Spleen (tissue), 13 donors: ENCODE measurements around the gene SDS. TPM values are rescaled to one million over a fixed set of nuclear protein-coding genes. Genes with fewer than 3 reads are reported as not detected.

Experiments
- DNase-seq: peaks from one replicate; pipeline ENCODE4 v3.0.0-alpha.2; 2020
- H3K27ac ChIP-seq, 8 donors: fragments of 200-600 bp; sonication (generic) in 7 of 8; 1 replicate in 4 of 8; 2 replicates in 4 of 8; pipeline versions ENCODE4 v1.5.0 to v1.8.0; 2016 to 2021; ENCODE audit warnings: inconsistent platforms in 4 of 8, mild to moderate bottlenecking in 4 of 8, moderate library complexity in 1 of 8
- H3K27me3 ChIP-seq, 7 donors: fragments of 200-600 bp; sonication (generic) in 6 of 7; replicated peaks in 1 of 7; 1 replicate in 4 of 7; 2 replicates in 3 of 7; pipeline versions ENCODE4 v1.5.0 to v1.8.0; 2016 to 2021; ENCODE audit warnings: inconsistent platforms in 3 of 7, mild to moderate bottlenecking in 1 of 7
- H3K36me3 ChIP-seq, 6 donors: fragments of 200-600 bp; sonication (generic) in 5 of 6; 1 replicate in 4 of 6; 2 replicates in 2 of 6; pipeline versions ENCODE4 v1.5.0 to v1.8.0; 2016 to 2021; ENCODE audit warnings: inconsistent platforms in 2 of 6
- H3K4me1 ChIP-seq, 6 donors: fragments of 200-600 bp; sonication (generic) in 5 of 6; 1 replicate in 3 of 6; 2 replicates in 3 of 6; pipeline versions ENCODE4 v1.5.0 to v1.8.0; 2016 to 2021; ENCODE audit warnings: inconsistent platforms in 3 of 6
- H3K4me3 ChIP-seq, 8 donors: fragments of 200-600 bp; sonication (generic) in 7 of 8; 1 replicate in 4 of 8; 2 replicates in 4 of 8; pipeline versions ENCODE4 v1.5.0 to v1.8.0; 2016 to 2021; ENCODE audit warnings: inconsistent platforms in 4 of 8, mild to moderate bottlenecking in 4 of 8, moderate library complexity in 2 of 8
- H3K9me3 ChIP-seq, 8 donors: fragments of 200-600 bp; sonication (generic) in 7 of 8; 1 replicate in 4 of 8; 2 replicates in 4 of 8; pipeline versions ENCODE4 v1.5.0 to v1.8.0; 2016 to 2021; ENCODE audit warnings: inconsistent platforms in 4 of 8
- CTCF ChIP-seq, 11 experiments: fragments of 200-600 bp in 7 of 11; fragments of 450-650 bp in 4 of 11; sonication (generic) in 4 of 11; IDR thresholded peaks in 8 of 11; conservative IDR thresholded peaks in 3 of 11; 1 replicate in 7 of 11; 2 replicates in 4 of 11; pipeline versions ENCODE4 v1.4.0 to v1.8.0; 2016 to 2021; ENCODE audit warnings: antibody characterized with exemption in 11 of 11, inconsistent platforms in 4 of 11, mild to moderate bottlenecking in 1 of 11
- POLR2A ChIP-seq, 3 donors: fragments of 450-650 bp; IDR thresholded peaks; one replicate each; pipeline ENCODE4 v1.5.1; 2017; ENCODE audit warnings: antibody characterized with exemption in 3 of 3, mild to moderate bottlenecking in 1 of 3
- POLR2AphosphoS5 ChIP-seq, 3 donors: sonication (generic); formaldehyde crosslinking; IDR thresholded peaks; one replicate each; pipeline ENCODE4 v1.5.1; 2017; ENCODE audit warnings: antibody characterized with exemption in 3 of 3
- WGBS, 5 donors: extraction: QIAGEN DNeasy Blood & Tissue Kit in 3 of 5; methylation state at CpG; one replicate each; pipeline versions ENCODE4 v1.1.5 to v1.1.7; 2013 to 2018; 5-methylcytosine and 5-hydroxymethylcytosine counted together
- intact Hi-C: fragments of 100-400 bp; cut with DNase I; formaldehyde crosslinking; loops from one replicate; pipeline ENCODE4 v1.15.0; 2023; ENCODE audit warnings: low total_unique reads
- long read RNA-seq, 2 donors: transcript quantifications; one replicate each; lab custom pipeline, GENCODE V29; 2026
- polyA plus RNA-seq, 3 donors: library from polyadenylated mRNA; stranded (reverse); fragments of 200-250 nt; gene quantifications; one replicate each; pipeline ENCODE4 v1.2.1, GENCODE V29; 2013
- total RNA-seq, 7 donors: library from RNA; depleted of rRNA in 3 of 7; stranded (reverse); fragments of >200 nt in 3 of 7; fragmentation: NEBNext Ultra II Directional in 4 of 7; extraction: Animal tissue kit (Norgen Biotek cat#: 25700) in 4 of 7; gene quantifications; one replicate each; pipeline versions ENCODE4 v1.1.0 to v1.2.1, GENCODE V29; 2016 to 2021
- donor health status: healthy with polysubstance abuse.
- donor health status: DM: no; HTN: no; CAD: no; lungs with moderate emphysema.
- donor health status: DM: no; HTN: no; CAD: no.
- donor health status: Bipolar disorder and iron deficiency.
- donor health status: healthy.
- donor health status: DM: no; HTN: no; CAD: no.
- donor health status: DM: yes; HTN: yes; CAD: no.

SDS gene, protein sequence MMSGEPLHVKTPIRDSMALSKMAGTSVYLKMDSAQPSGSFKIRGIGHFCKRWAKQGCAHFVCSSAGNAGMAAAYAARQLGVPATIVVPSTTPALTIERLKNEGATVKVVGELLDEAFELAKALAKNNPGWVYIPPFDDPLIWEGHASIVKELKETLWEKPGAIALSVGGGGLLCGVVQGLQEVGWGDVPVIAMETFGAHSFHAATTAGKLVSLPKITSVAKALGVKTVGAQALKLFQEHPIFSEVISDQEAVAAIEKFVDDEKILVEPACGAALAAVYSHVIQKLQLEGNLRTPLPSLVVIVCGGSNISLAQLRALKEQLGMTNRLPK
- total RNA-seq (1 to 10 TPM in 2 of 7 donors, under 1 TPM in 4, not detected in 1; 0.61 to 3.4 (median 0.94) TPM), polyA plus RNA-seq (1 to 10 TPM; 1.2 to 3.5 (median 1.7) TPM)
- long read RNA-seq, donor 1, partial matches to known transcripts, result 0 of 9 reads
- long read RNA-seq, donor 1, other reads (novel, unspliced or antisense), result 9 of 9 reads
- long read RNA-seq, donor 2, result 0 reads

GRCh38 chr12:113403435-113404415, at the start of gene SDS:
SDS (minus strand) TSS chr12:113403887; CDS start chr12:113399708, 4,179 bp downstream.
- H3K4me3 ChIP-seq, result peak within 1 kb of the TSS in 1 of 8 donors; percentile 11
- TF ChIP-seq POLR2AphosphoS5 (IDR thresholded peaks at IDR 0.05) (no peak), CTCF (IDR thresholded peaks at IDR 0.05 in 8 of 11, conservative IDR thresholded peaks at IDR 0.05 in 3 of 11) (no peak), POLR2A (IDR thresholded peaks at IDR 0.05) (no peak)
- peaks cover 0 to 14% (median 0%) of the 10 kb centered on the region in 6 donors for H3K4me1 ChIP-seq
- intact Hi-C loops, result no loop called here
- 23 to 40% (median 26%) methylated on average over 13 to 14 of the region's 14 CpGs for WGBS, 5 donors
- no peaks in the 10 kb centered on the region for H3K36me3 ChIP-seq
- peaks cover 0 to 45% (median 8%) of the 10 kb centered on the region in 7 donors for H3K27me3 ChIP-seq
- H3K9me3 ChIP-seq, result no peaks in the 10 kb centered on the region
- peak within 1 kb of the TSS in 1 of 8 donors; percentile 4 for H3K27ac ChIP-seq
- DNase-seq, result no peak

GRCh38 chr12:113453330-113453729, 49.6 kb upstream of the SDS start:
- Histone ChIP-seq H3K36me3 (no peaks in the 10 kb centered on the region), H3K27me3 (peaks cover 0 to 59% (median 0%) of the 10 kb centered on the region in 7 donors), H3K9me3 (no peaks in the 10 kb centered on the region), H3K4me3 (no peak overlapping the region), H3K4me1 (no peaks in the 10 kb centered on the region), H3K27ac (no peak overlapping the region)
- no peak for DNase-seq
- intact Hi-C loops, result no loop called here
- 40 to 49% (median 43%) methylated on average over 6 of the region's 6 CpGs for WGBS, 5 donors
- TF ChIP-seq CTCF (IDR thresholded peaks at IDR 0.05 in 8 of 11, conservative IDR thresholded peaks at IDR 0.05 in 3 of 11) (no peak), POLR2A (IDR thresholded peaks at IDR 0.05) (no peak), POLR2AphosphoS5 (IDR thresholded peaks at IDR 0.05) (no peak)

DNA sequence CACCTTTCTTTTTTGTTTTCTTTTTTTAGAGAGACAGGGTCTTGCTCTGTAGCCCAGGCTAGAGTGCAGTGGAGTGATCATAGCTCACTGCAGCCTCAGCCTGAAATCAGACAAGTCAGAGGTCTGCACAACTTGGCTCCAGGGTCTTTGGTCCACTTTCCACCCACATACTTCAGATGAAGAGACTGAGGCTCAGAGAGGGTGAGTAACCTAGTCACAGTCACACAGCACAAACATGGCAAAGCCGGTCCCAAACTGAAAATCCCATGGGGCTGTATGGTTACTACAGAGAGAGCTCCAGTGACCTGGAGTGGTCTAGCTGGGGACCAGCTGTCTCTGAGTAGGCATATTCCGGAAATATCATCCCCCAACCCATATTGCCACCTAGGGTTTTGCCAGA, 48.8 kb upstream of the SDS start:
- TF ChIP-seq POLR2AphosphoS5 (IDR thresholded peaks at IDR 0.05) (no peak), CTCF (IDR thresholded peaks at IDR 0.05 in 8 of 11, conservative IDR thresholded peaks at IDR 0.05 in 3 of 11) (no peak), POLR2A (IDR thresholded peaks at IDR 0.05) (no peak)

More for the DNA sequence above, 48.8 kb upstream of the SDS start:
- H3K4me3 ChIP-seq, result no peak overlapping the region
- no peaks in the 10 kb centered on the region for H3K9me3 ChIP-seq
- whole genome bisulfite sequencing, 5 donors, result 79 to 95% (median 86%) methylated on average over 2 of the region's 2 CpGs
- H3K36me3 ChIP-seq, result no peaks in the 10 kb centered on the region
- H3K27me3 ChIP-seq, result peaks cover 0 to 59% (median 0%) of the 10 kb centered on the region in 7 donors
- H3K27ac ChIP-seq, result no peak overlapping the region
- intact Hi-C loops, result no loop called here
- no peak for DNase-seq
- H3K4me1 ChIP-seq, result no peaks in the 10 kb centered on the region
